Measurements from ENCODE around the gene ACVR2B. TPM values are rescaled to one million over a fixed set of nuclear protein-coding genes. Genes with fewer than 3 reads are reported as not detected.

The ACVR2B gene
- total RNA-seq, 1 experiment from 2014 or later, result 1.8 TPM

DNA sequence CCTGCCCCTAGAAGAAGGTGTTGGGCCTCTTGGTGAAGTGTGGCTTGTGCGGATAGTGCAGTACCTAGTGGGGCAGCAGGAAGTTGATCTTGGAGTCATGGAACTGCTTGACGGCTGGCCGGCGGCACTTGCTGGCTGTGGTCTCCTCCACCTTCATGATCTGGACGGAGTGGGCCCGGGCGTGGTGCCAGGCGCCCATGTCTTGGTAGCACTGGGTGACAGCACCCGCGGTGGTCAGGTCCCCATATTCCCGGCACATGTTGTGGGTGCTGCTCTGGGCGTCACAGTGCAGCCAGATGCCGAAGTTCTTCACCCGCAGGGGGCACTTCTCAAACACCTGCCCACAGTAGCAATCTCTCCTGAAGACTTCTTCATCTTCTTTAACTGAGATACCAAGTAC lies 73.1 kb downstream of the ACVR2B start:
- H3K27ac ChIP-seq (ENCODE audit: low read length), result no peak overlapping the region
- no peak for ATAC-seq
- H3K9ac ChIP-seq (ENCODE audit: low read length), result no peak overlapping the region
- H3K4me1 ChIP-seq (ENCODE audit: insufficient read depth, low read length), result no peaks in the 10 kb centered on the region
- H3K9me3 ChIP-seq (ENCODE audit: low read length), result no peaks in the 10 kb centered on the region
- no peaks in the 10 kb centered on the region for H3F3A ChIP-seq (ENCODE audit: low read length, unreplicated experiment)
- H3K4me3 ChIP-seq (ENCODE audit: low read length), result no peak overlapping the region
- H3K9me2 ChIP-seq (replicated peaks; ENCODE audit: low read length), result no peaks in the 10 kb centered on the region
- H3K79me2 ChIP-seq (ENCODE audit: low read length), result no peaks in the 10 kb centered on the region
- TF ChIP-seq, protein P1, sequence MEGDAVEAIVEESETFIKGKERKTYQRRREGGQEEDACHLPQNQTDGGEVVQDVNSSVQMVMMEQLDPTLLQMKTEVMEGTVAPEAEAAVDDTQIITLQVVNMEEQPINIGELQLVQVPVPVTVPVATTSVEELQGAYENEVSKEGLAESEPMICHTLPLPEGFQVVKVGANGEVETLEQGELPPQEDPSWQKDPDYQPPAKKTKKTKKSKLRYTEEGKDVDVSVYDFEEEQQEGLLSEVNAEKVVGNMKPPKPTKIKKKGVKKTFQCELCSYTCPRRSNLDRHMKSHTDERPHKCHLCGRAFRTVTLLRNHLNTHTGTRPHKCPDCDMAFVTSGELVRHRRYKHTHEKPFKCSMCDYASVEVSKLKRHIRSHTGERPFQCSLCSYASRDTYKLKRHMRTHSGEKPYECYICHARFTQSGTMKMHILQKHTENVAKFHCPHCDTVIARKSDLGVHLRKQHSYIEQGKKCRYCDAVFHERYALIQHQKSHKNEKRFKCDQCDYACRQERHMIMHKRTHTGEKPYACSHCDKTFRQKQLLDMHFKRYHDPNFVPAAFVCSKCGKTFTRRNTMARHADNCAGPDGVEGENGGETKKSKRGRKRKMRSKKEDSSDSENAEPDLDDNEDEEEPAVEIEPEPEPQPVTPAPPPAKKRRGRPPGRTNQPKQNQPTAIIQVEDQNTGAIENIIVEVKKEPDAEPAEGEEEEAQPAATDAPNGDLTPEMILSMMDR (conservative IDR thresholded peaks at IDR 0.05; ENCODE audit: low read depth, low read length), result no peak
- TF ChIP-seq EZH2 (IDR thresholded peaks at IDR 0.05; ENCODE audit: low read length, unreplicated experiment), result no peak
- TF ChIP-seq EZH2phosphoT487 (IDR thresholded peaks at IDR 0.05; ENCODE audit: borderline replicate concordance, low read length), result no peak
- intact Hi-C loops (cut with micrococcal nuclease), result no loop called here
- POLR2A ChIA-PET (ENCODE audit: unreplicated experiment), result no interaction called here
- CTCF ChIA-PET, result no interaction called here
- H2AFZ ChIP-seq (ENCODE audit: low read length), result no peak overlapping the region
- H3K4me2 ChIP-seq (ENCODE audit: low read length), result no peak overlapping the region
- H3K36me3 ChIP-seq (ENCODE audit: low read depth, low read length), result peaks cover 14% of the 10 kb centered on the region
- no TSS peak for BruUV-seq (replicated peaks)
- H3K27me3 ChIP-seq (ENCODE audit: low read length), result no peaks in the 10 kb centered on the region
- no peak for DNase-seq
- no peaks in the 10 kb centered on the region for H4K20me1 ChIP-seq (ENCODE audit: low read length)

DNA sequence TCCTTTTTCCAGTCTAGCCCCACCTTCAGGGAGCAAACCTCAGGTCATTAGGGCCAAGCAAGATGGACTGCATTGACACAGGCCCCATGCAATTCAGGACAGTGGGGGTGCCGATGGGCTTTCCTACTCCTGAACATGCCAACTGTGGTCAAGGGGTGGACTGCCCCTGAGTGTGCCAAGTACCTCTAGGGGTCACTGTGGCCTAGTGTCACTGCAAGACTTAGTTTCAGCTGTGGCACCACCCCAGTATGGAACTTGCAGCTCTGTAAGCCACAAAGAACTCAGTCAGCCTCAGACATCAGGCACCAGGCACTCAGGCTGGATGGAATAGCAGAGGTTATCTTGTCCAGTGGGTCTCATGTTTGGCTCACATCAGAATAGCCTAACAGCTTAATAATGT lies 74.8 kb downstream of the ACVR2B start:
- CTCF ChIA-PET, result no interaction called here

DNA sequence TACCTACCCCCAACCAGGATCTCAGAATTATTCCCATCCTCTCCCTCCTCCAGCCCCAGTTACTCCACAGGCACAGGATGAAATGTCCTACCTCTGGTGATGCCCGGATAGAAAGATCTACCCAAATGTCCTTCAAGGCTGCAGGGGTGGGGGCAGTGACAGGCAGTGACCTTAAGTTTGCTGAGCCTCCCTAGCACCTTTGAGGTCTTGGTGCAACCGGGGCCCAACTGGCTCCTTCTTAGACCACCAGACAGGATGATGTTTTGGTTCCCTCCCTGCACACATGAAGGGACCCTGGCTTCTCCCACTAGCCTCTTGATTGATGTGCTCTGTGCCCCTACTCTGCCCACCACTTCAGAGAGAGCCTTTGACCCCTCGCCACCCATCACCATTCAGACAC lies 78.8 kb downstream of the ACVR2B start:
- Histone ChIP-seq H3K4me1 (ENCODE audit: insufficient read depth, low read length) (no peaks in the 10 kb centered on the region), H3K27ac (ENCODE audit: low read length) (no peak overlapping the region), H3K9ac (ENCODE audit: low read length) (no peak overlapping the region), H3K9me3 (ENCODE audit: low read length) (no peaks in the 10 kb centered on the region), H3K27me3 (ENCODE audit: low read length) (no peaks in the 10 kb centered on the region), H3K79me2 (ENCODE audit: low read length) (no peaks in the 10 kb centered on the region), H4K20me1 (ENCODE audit: low read length) (no peaks in the 10 kb centered on the region), H2AFZ (ENCODE audit: low read length) (no peak overlapping the region), H3K36me3 (ENCODE audit: low read depth, low read length) (peaks cover 15% of the 10 kb centered on the region), H3K9me2 (replicated peaks; ENCODE audit: low read length) (no peaks in the 10 kb centered on the region), H3F3A (ENCODE audit: low read length, unreplicated experiment) (no peaks in the 10 kb centered on the region), H3K4me3 (ENCODE audit: low read length) (no peak overlapping the region), H3K4me2 (ENCODE audit: low read length) (no peak overlapping the region)
- ChIA-PET CTCF (no interaction called here), POLR2A (ENCODE audit: unreplicated experiment) (no interaction called here)
- BruUV-seq (replicated peaks), result no TSS peak
- DNase-seq (no peak), ATAC-seq (no peak)
- intact Hi-C loops (cut with micrococcal nuclease), result no loop called here
- TF ChIP-seq, protein P1 (conservative IDR thresholded peaks at IDR 0.05; ENCODE audit: low read depth, low read length), result no peak
- TF ChIP-seq EZH2 (IDR thresholded peaks at IDR 0.05; ENCODE audit: low read length, unreplicated experiment) (no peak), EZH2phosphoT487 (IDR thresholded peaks at IDR 0.05; ENCODE audit: borderline replicate concordance, low read length) (no peak)

More for the DNA sequence above, 74.8 kb downstream of the ACVR2B start:
- H3F3A ChIP-seq (ENCODE audit: low read length, unreplicated experiment), result no peaks in the 10 kb centered on the region
- no peaks in the 10 kb centered on the region for H3K79me2 ChIP-seq (ENCODE audit: low read length)
- no peak overlapping the region for H2AFZ ChIP-seq (ENCODE audit: low read length)
- H3K27me3 ChIP-seq (ENCODE audit: low read length), result no peaks in the 10 kb centered on the region
- DNase-seq (peak; percentile 19), ATAC-seq (peak; percentile 61)
- H3K36me3 ChIP-seq (ENCODE audit: low read depth, low read length), result peaks cover 14% of the 10 kb centered on the region
- H3K4me2 ChIP-seq (ENCODE audit: low read length), result no peak overlapping the region
- BruUV-seq (replicated peaks), result no TSS peak
- no peaks in the 10 kb centered on the region for H3K4me1 ChIP-seq (ENCODE audit: insufficient read depth, low read length)
- no peaks in the 10 kb centered on the region for H4K20me1 ChIP-seq (ENCODE audit: low read length)
- intact Hi-C loops (cut with micrococcal nuclease), result no loop called here
- no peaks in the 10 kb centered on the region for H3K9me3 ChIP-seq (ENCODE audit: low read length)
- POLR2A ChIA-PET (ENCODE audit: unreplicated experiment), result no interaction called here
- no peak overlapping the region for H3K9ac ChIP-seq (ENCODE audit: low read length)
- H3K27ac ChIP-seq (ENCODE audit: low read length), result no peak overlapping the region
- TF ChIP-seq EZH2 (IDR thresholded peaks at IDR 0.05; ENCODE audit: low read length, unreplicated experiment), result no peak
- no peak for TF ChIP-seq EZH2phosphoT487 (IDR thresholded peaks at IDR 0.05; ENCODE audit: borderline replicate concordance, low read length)
- TF ChIP-seq, protein P1 (conservative IDR thresholded peaks at IDR 0.05; ENCODE audit: low read depth, low read length), result peak; percentile 45; the same call in 1 of the 2 replicates
- no peak overlapping the region for H3K4me3 ChIP-seq (ENCODE audit: low read length)
- no peaks in the 10 kb centered on the region for H3K9me2 ChIP-seq (replicated peaks; ENCODE audit: low read length)

Data from PC-3 (cell line).